GM04504 (cell line): ENCODE data around the gene ANO9.
"Not testable (repeated sequence)": the region's sequence is repeated elsewhere in the genome, so short reads cannot be mapped to it uniquely, and the experiment has no call there.

Experiments
- DNase-seq: peaks from one replicate; pipeline ENCODE4 v3.0.0-alpha.2; 2012; ENCODE audit warnings: low read depth

Gene ANO9

GRCh38 chr11:452203-452744 is 10.5 kb upstream of the ANO9 start:
- DNase-seq: no peak

GRCh38 chr11:451738-452137 is 9.9 kb upstream of the ANO9 start:
- DNase-seq: no peak

GRCh38 chr11:450809-451451 is 9.1 kb upstream of the ANO9 start:
- peak; percentile 36 for DNase-seq

- peak; percentile 83 for DNase-seq
These were observed 8.3 kb upstream of the ANO9 start, which contains the start of gene PTDSS2 for GRCh38 chr11:449889-450808. Gene PTDSS2, plus strand, starts transcription at chr11:450279. Its CDS starts 177 bp downstream, at chr11:450456.

- peak; percentile 73 for DNase-seq
These were observed 6.3 kb upstream of the ANO9 start for GRCh38 chr11:447923-448731.

- DNase-seq: no peak
These were observed 5.1 kb upstream of the ANO9 start for GRCh38 chr11:446891-447290.

GRCh38 chr11:445765-446588 is 4.2 kb upstream of the ANO9 start:
- DNase-seq: no peak

- DNase-seq: no peak
These were observed 2.8 kb upstream of the ANO9 start for GRCh38 chr11:444396-445144.

GRCh38 chr11:443542-444199 is 1.9 kb upstream of the ANO9 start:
- DNase-seq: no peak

GRCh38 chr11:442611-443081 is 835 bp upstream of the ANO9 start:
- no peak for DNase-seq

- DNase-seq: no peak
These were observed 781 bp downstream of the ANO9 start for GRCh38 chr11:441043-441417.

- DNase-seq: no peak
These were observed 1.5 kb downstream of the ANO9 start for GRCh38 chr11:440065-441042.

GRCh38 chr11:439315-440064 is 2.3 kb downstream of the ANO9 start:
- DNase-seq: no peak

- DNase-seq: no peak
These were observed 3.5 kb downstream of the ANO9 start for GRCh38 chr11:438101-438844.

- DNase-seq: no peak
These were observed 4.5 kb downstream of the ANO9 start for GRCh38 chr11:437228-437870.

- DNase-seq: not testable (repeated sequence)
These were observed 6.6 kb downstream of the ANO9 start for GRCh38 chr11:434999-435740.
